Astrocyte (in vitro differentiated cells and primary cell): Measurements from ENCODE around the gene DACT3. TPM values are rescaled to one million over a fixed set of nuclear protein-coding genes. Genes with fewer than 3 reads are reported as not detected.

Experiments
- DNase-seq: peaks from one replicate; pipeline ENCODE4 v3.0.0-alpha.2; 2010; ENCODE audit warnings: low read depth
- FAIRE-seq: peaks from 2 replicates; lab custom pipeline; 2011; peaks lifted over from hg19 to GRCh38; lab: Jason Lieb, UNC
- H2AFZ ChIP-seq: 2 replicates; pipeline ENCODE4 v1.6.0; 2012; ENCODE audit warnings: low read depth, low read length, inconsistent platforms
- H3K27ac ChIP-seq: 2 replicates; pipeline ENCODE4 v1.5.1; 2011; ENCODE audit warnings: low read depth, low read length, inconsistent platforms
- H3K27me3 ChIP-seq: 2 replicates; pipeline ENCODE4 v1.6.0; 2011; ENCODE audit warnings: low read length, inconsistent platforms; ENCODE audit not compliant: insufficient read depth
- H3K36me3 ChIP-seq: 2 replicates; pipeline ENCODE4 v1.5.1; 2011; ENCODE audit warnings: low read length, inconsistent platforms; ENCODE audit not compliant: insufficient read depth
- H3K4me1 ChIP-seq: 2 replicates; pipeline ENCODE4 v1.5.1; 2011; ENCODE audit warnings: low read length, inconsistent platforms; ENCODE audit not compliant: insufficient read depth
- H3K4me2 ChIP-seq: 2 replicates; pipeline ENCODE4 v1.6.0; 2012; ENCODE audit warnings: low read length, inconsistent platforms
- H3K4me3 ChIP-seq: 2 replicates; pipeline ENCODE4 v1.5.1; 2011; ENCODE audit warnings: low read depth, mild to moderate bottlenecking, low read length, inconsistent platforms; ENCODE audit not compliant: insufficient read depth
- H3K79me2 ChIP-seq: 2 replicates; pipeline ENCODE4 v1.6.0; 2012; ENCODE audit warnings: mild to moderate bottlenecking, low read length, inconsistent platforms; ENCODE audit not compliant: insufficient read depth
- H3K9ac ChIP-seq: 2 replicates; pipeline ENCODE4 v1.6.0; 2012; ENCODE audit warnings: mild to moderate bottlenecking, low read length, inconsistent platforms
- H3K9me3 ChIP-seq: 2 replicates; pipeline ENCODE4 v1.5.1; 2012; ENCODE audit warnings: low read depth, mild to moderate bottlenecking, low read length, inconsistent platforms; ENCODE audit not compliant: insufficient read depth
- H4K20me1 ChIP-seq: 2 replicates; pipeline ENCODE4 v1.6.0; 2012; ENCODE audit warnings: low read length, inconsistent platforms; ENCODE audit not compliant: insufficient read depth
- H3K27ac Mint-ChIP-seq: one replicate; pipeline ENCODE4 v1.8.0; 2021; ENCODE audit warnings: mild to moderate bottlenecking, mixed read lengths; ENCODE audit not compliant: unreplicated experiment
- H3K27me3 Mint-ChIP-seq: one replicate; pipeline ENCODE4 v1.8.0; 2021; ENCODE audit warnings: low read depth, mixed read lengths; ENCODE audit not compliant: unreplicated experiment
- H3K36me3 Mint-ChIP-seq: one replicate; pipeline ENCODE4 v1.8.0; 2021; ENCODE audit warnings: low read depth, mixed read lengths; ENCODE audit not compliant: unreplicated experiment
- H3K4me1 Mint-ChIP-seq: one replicate; pipeline ENCODE4 v1.8.0; 2021; ENCODE audit warnings: low read depth, mixed read lengths; ENCODE audit not compliant: unreplicated experiment
- H3K4me3 Mint-ChIP-seq: one replicate; pipeline ENCODE4 v1.8.0; 2021; ENCODE audit warnings: mild to moderate bottlenecking, moderate library complexity, mixed read lengths; ENCODE audit not compliant: unreplicated experiment
- H3K9me3 Mint-ChIP-seq: one replicate; pipeline ENCODE4 v1.8.0; 2021; ENCODE audit warnings: mild to moderate bottlenecking, mixed read lengths; ENCODE audit not compliant: unreplicated experiment
- EZH2 ChIP-seq: IDR thresholded peaks from 2 replicates; pipeline ENCODE4 v1.6.1; 2012; ENCODE audit warnings: mild to moderate bottlenecking, low read length, inconsistent platforms; ENCODE audit not compliant: insufficient read depth
- total RNA-seq: library from RNA; stranded (reverse); gene quantifications from 2 replicates; pipeline ENCODE4 v1.2.1, GENCODE V29; 2021
- TF ChIP-seq, protein P1 (sequence below): IDR thresholded peaks from 2 replicates; pipeline ENCODE4 v1.5.1; 2011; ENCODE audit warnings: low read depth, mild to moderate bottlenecking, inconsistent platforms, low read length, moderate library complexity; ENCODE audit not compliant: insufficient read depth

DACT3 gene
- total RNA-seq, 1 donor from 2014 or later: 19.8 TPM

DNA sequence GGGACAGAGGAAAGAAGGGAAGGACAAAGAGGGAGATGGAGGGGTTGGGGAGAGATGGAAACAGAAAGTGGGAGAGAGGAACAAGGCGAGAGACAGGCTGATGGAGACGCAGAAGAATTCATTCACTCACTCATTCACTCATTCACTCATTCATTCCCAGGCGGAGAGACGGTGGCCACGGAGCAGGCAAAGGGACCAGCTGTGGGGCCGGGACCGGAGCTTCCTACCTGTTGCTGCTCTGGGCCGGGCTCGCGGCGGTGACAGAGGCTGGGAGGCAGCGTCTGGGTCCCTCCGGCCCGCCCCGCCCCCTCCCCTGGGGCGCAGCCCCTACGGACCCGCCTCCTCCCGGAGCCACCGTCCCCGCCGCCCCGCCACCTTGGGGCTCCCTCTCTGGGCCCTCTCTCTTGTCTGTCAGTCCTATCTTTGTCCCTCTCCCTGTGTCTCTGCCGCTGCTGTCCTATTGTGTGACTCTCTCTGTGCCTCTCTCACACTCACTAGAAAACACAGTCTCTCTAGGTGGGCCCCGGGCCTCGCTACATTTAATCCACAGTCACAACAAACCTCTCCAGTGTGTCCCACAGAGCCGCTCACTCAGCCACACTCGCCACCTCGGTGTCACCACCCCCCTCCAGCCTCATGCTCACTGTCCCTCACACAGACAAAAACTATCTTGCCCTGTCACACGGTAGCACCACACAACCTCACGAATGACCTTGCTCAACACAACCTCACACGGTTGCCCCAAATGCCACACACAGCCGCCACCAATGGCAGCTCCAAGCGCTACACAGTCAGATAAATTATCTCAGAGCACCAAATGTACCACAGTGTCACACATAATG is 24.8 kb downstream of the DACT3 start, which contains the start of gene GNG8:
Gene GNG8, minus strand, starts transcription at position 283 of the 842 bp plus-strand sequence. CDS start 1,520 bp downstream, outside the sequence.
- H3K4me3 Mint-ChIP-seq: peak within 1 kb of the TSS; percentile 46
- Histone ChIP-seq H3K4me2 (peak within 1 kb of the TSS; percentile 36), H3K9ac (no peak within 1 kb of the TSS), H3K36me3 (no peaks in the 10 kb centered on the region), H3K27ac (no peak within 1 kb of the TSS), H3K79me2 (no peaks in the 10 kb centered on the region), H2AFZ (no peak within 1 kb of the TSS), H4K20me1 (no peaks in the 10 kb centered on the region), H3K27me3 (peaks cover 7% of the 10 kb centered on the region), H3K4me1 (peaks cover 26% of the 10 kb centered on the region), H3K9me3 (no peaks in the 10 kb centered on the region), H3K4me3 (no peak within 1 kb of the TSS)
- no peaks in the 10 kb centered on the region for H3K36me3 Mint-ChIP-seq
- FAIRE-seq (no peak), DNase-seq (no peak)
- TF ChIP-seq, protein P1, sequence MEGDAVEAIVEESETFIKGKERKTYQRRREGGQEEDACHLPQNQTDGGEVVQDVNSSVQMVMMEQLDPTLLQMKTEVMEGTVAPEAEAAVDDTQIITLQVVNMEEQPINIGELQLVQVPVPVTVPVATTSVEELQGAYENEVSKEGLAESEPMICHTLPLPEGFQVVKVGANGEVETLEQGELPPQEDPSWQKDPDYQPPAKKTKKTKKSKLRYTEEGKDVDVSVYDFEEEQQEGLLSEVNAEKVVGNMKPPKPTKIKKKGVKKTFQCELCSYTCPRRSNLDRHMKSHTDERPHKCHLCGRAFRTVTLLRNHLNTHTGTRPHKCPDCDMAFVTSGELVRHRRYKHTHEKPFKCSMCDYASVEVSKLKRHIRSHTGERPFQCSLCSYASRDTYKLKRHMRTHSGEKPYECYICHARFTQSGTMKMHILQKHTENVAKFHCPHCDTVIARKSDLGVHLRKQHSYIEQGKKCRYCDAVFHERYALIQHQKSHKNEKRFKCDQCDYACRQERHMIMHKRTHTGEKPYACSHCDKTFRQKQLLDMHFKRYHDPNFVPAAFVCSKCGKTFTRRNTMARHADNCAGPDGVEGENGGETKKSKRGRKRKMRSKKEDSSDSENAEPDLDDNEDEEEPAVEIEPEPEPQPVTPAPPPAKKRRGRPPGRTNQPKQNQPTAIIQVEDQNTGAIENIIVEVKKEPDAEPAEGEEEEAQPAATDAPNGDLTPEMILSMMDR: no peak
- no peak for TF ChIP-seq EZH2
- peaks cover 2% of the 10 kb centered on the region for H3K9me3 Mint-ChIP-seq
- H3K27ac Mint-ChIP-seq: no peak within 1 kb of the TSS
- peaks cover 15% of the 10 kb centered on the region for H3K4me1 Mint-ChIP-seq
- peaks cover 8% of the 10 kb centered on the region for H3K27me3 Mint-ChIP-seq

DNA sequence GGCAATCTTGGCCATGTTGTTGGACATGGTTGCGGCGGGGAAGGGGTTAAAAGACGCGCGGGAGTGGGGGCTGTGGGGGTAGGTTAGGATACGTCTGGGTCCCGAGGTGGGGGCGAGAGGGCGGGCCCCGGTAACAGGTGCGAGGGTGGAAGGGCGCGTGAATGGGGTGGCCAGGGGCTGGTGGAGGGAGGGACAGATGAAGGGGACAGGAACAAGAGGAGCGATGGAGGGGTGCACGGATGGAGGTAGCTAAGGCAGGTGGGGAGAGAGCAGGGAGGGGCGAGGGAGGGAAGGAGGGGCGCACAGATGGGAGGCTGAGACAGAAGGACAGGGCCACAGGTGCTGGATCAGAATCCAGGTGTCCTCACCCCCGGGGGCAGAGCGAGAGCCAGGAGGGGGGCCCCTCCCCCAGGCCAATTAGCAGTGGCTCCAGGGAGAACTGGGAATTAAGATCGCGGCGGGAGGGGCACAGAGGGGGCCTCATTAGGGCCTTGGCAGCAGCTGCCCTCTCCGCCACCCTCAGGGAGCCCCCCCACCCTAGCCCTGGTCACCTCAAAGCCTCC is 26.2 kb downstream of the DACT3 start:
- no peaks in the 10 kb centered on the region for H3K36me3 ChIP-seq
- peak; percentile 66 for TF ChIP-seq EZH2
- TF ChIP-seq, protein P1: no peak
- FAIRE-seq: no peak
- no peaks in the 10 kb centered on the region for H3K9me3 ChIP-seq
- DNase-seq: no peak
- peaks cover 7% of the 10 kb centered on the region for H3K27me3 ChIP-seq
- no peaks in the 10 kb centered on the region for H3K79me2 ChIP-seq
- no peak overlapping the region for H3K4me3 ChIP-seq
- H4K20me1 ChIP-seq: no peaks in the 10 kb centered on the region
- no peak overlapping the region for H3K27ac Mint-ChIP-seq
- H3K4me1 ChIP-seq: peaks cover 29% of the 10 kb centered on the region
- no peak overlapping the region for H3K9ac ChIP-seq
- no peak overlapping the region for H3K27ac ChIP-seq
- peak overlapping the region; percentile 41 for H2AFZ ChIP-seq
- H3K27me3 Mint-ChIP-seq: peaks cover 8% of the 10 kb centered on the region
- peak overlapping the region; percentile 72 for H3K4me3 Mint-ChIP-seq
- no peaks in the 10 kb centered on the region for H3K36me3 Mint-ChIP-seq
- peak overlapping the region; percentile 75 for H3K4me2 ChIP-seq
- H3K9me3 Mint-ChIP-seq: peaks cover 2% of the 10 kb centered on the region
- peaks cover 15% of the 10 kb centered on the region for H3K4me1 Mint-ChIP-seq
